HEK293 (cell line): ENCODE data around the gene YDJC.

ENCODE experiments used
- CTCF ChIA-PET: fragments of 350-600 bp; formaldehyde crosslinking; extraction: SDS; loops from one replicate; lab custom pipeline; 2021; ENCODE audit warnings: antibody characterized with exemption; lab: Yijun Ruan, JAX
- POLR2A ChIA-PET: fragments of 300-600 bp; formaldehyde crosslinking; extraction: SDS; loops from one replicate; lab custom pipeline; 2020; ENCODE audit warnings: antibody characterized with exemption, inconsistent platforms; lab: Yijun Ruan, JAX
- H3K27ac ChIP-seq: fragments of 200-500 bp; sonication (Bioruptor generic); 2 replicates; pipeline ENCODE4 v1.5.1; 2014; ENCODE audit warnings: low read depth, low read length, control low read depth, inconsistent platforms; ENCODE audit errors: extremely low read depth
- H3K36me3 ChIP-seq, 2 experiments: fragments of 200-500 bp in 1 of 2; sonication (Bioruptor generic) in 1 of 2; 1 replicate in 1 of 2; 2 replicates in 1 of 2; pipeline ENCODE4 v1.5.1; 2014 to 2017; ENCODE audit warnings: inconsistent platforms in 2 of 2, low read length in 2 of 2; ENCODE audit not compliant: control insufficient read depth in 2 of 2, insufficient read depth in 1 of 2
- H3K4me1 ChIP-seq: fragments of 200-500 bp; sonication (Bioruptor generic); 2 replicates; pipeline ENCODE4 v1.5.1; 2014; ENCODE audit warnings: mild to moderate bottlenecking, low read length, inconsistent platforms; ENCODE audit not compliant: control insufficient read depth, insufficient read depth
- H3K4me3 ChIP-seq: 2 replicates; pipeline ENCODE4 v1.5.1; 2011; ENCODE audit warnings: low read depth, mild to moderate bottlenecking, control low read depth, low read length, moderate library complexity
- H3K9me3 ChIP-seq: fragments of 200-500 bp; sonication (Bioruptor generic); 2 replicates; pipeline ENCODE4 v1.5.1; 2014; ENCODE audit warnings: low read depth, low read length, inconsistent platforms; ENCODE audit not compliant: control insufficient read depth, insufficient read depth
- GLIS1 ChIP-seq: fragments of 450-650 bp; formaldehyde crosslinking; IDR thresholded peaks from 2 replicates; pipeline ENCODE4 v1.5.1; 2016; ENCODE audit warnings: missing biosample characterization, missing genetic modification characterization
- PRDM6 ChIP-seq: fragments of 450-650 bp; formaldehyde crosslinking; IDR thresholded peaks from 2 replicates; pipeline ENCODE4 v1.5.1; 2017; ENCODE audit warnings: missing biosample characterization, missing genetic modification characterization
- TSHZ1 ChIP-seq: fragments of 450-650 bp; formaldehyde crosslinking; IDR thresholded peaks from 2 replicates; pipeline ENCODE4 v1.5.1; 2016; ENCODE audit warnings: missing biosample characterization, missing genetic modification characterization, borderline replicate concordance
- ZBTB10 ChIP-seq: fragments of 450-650 bp; formaldehyde crosslinking; IDR thresholded peaks from 2 replicates; pipeline ENCODE4 v1.5.1; 2016; ENCODE audit warnings: missing biosample characterization, missing genetic modification characterization
- ZBTB11 ChIP-seq: fragments of 450-650 bp; formaldehyde crosslinking; conservative IDR thresholded peaks from 2 replicates; pipeline ENCODE4 v1.5.1; 2016; ENCODE audit warnings: low read depth, missing biosample characterization, missing genetic modification characterization
- ZNF155 ChIP-seq: fragments of 450-650 bp; formaldehyde crosslinking; IDR thresholded peaks from 2 replicates; pipeline ENCODE4 v1.5.1; 2016; ENCODE audit warnings: missing biosample characterization, missing genetic modification characterization
- ZNF19 ChIP-seq: fragments of 450-650 bp; formaldehyde crosslinking; IDR thresholded peaks from 2 replicates; pipeline ENCODE4; 2016; ENCODE audit warnings: missing biosample characterization, missing genetic modification characterization, low read depth
- ZNF292 ChIP-seq: fragments of 450-650 bp; formaldehyde crosslinking; IDR thresholded peaks from 2 replicates; pipeline ENCODE4 v1.5.1; 2016; ENCODE audit warnings: low read depth, missing biosample characterization, missing genetic modification characterization, borderline replicate concordance
- ZNF311 ChIP-seq: fragments of 450-650 bp; formaldehyde crosslinking; IDR thresholded peaks from 2 replicates; pipeline ENCODE4 v1.5.1; 2017; ENCODE audit warnings: missing biosample characterization, missing genetic modification characterization, borderline replicate concordance
- ZNF510 ChIP-seq: fragments of 450-650 bp; formaldehyde crosslinking; IDR thresholded peaks from 2 replicates; pipeline ENCODE4 v1.5.1; 2018; ENCODE audit warnings: mild to moderate bottlenecking, missing genetic modification characterization, missing biosample characterization; ENCODE audit not compliant: insufficient replicate concordance
- ZNF580 ChIP-seq: fragments of 450-650 bp; formaldehyde crosslinking; IDR thresholded peaks from 2 replicates; pipeline ENCODE4 v1.5.1; 2016; ENCODE audit warnings: missing biosample characterization, missing genetic modification characterization
- ZNF658 ChIP-seq: fragments of 450-650 bp; formaldehyde crosslinking; IDR thresholded peaks from 2 replicates; pipeline ENCODE4; 2016; ENCODE audit warnings: missing biosample characterization, missing genetic modification characterization
- ZNF776 ChIP-seq: fragments of 450-650 bp; formaldehyde crosslinking; IDR thresholded peaks from 2 replicates; pipeline ENCODE4 v1.5.0; 2017; ENCODE audit warnings: missing biosample characterization, missing genetic modification characterization, borderline replicate concordance

Gene YDJC

GRCh38 chr22:21602579-21602978, 27.2 kb downstream of the YDJC start:
- CTCF ChIA-PET, result interaction anchor here (0.6 to 1.1 kb wide), 2 partner anchors 41 to 345 kb away, joined by 3 read pairs; no protein-coding TSS in a partner anchor
- no peaks in the 10 kb centered on the region for H3K9me3 ChIP-seq
- H3K36me3 ChIP-seq, result peaks cover 8 to 28% of the 10 kb centered on the region in 2 experiments; a peak in 2 of 3 replicates
- H3K27ac ChIP-seq, result no peak overlapping the region
- POLR2A ChIA-PET, result interaction anchor here (1.3 kb wide), 1 partner anchor 38 kb away, joined by 3 read pairs; no protein-coding TSS in a partner anchor
- TF ChIP-seq ZNF19 (tag by site-specific recombination) (no peak), ZNF292 (tag by site-specific recombination) (no peak), ZNF658 (tag by site-specific recombination) (no peak), ZNF510 (tag by site-specific recombination) (no peak), ZNF311 (tag by site-specific recombination) (no peak), TSHZ1 (no peak), ZNF776 (tag by site-specific recombination) (no peak), PRDM6 (tag by site-specific recombination) (no peak), ZBTB10 (no peak), GLIS1 (tag by site-specific recombination) (no peak), ZBTB11 (tag by site-specific recombination) (no peak), ZNF580 (no peak), ZNF155 (tag by site-specific recombination) (no peak)
- TF ChIP-seq, all 188 proteins: peak for 0
- Histone ChIP-seq H3K4me1 (no peaks in the 10 kb centered on the region), H3K4me3 (no peak overlapping the region)
